Measurements from ENCODE around the gene RPL18A. TPM values are rescaled to one million over a fixed set of nuclear protein-coding genes. Genes with fewer than 3 reads are reported as not detected.
A peak's percentile ranks its signal among the peaks of the same experiment; 100 is the strongest.

The RPL18A gene
- total RNA-seq, 1 donor from 2014 or later = 1,909 TPM

GRCh38 chr19:17871032-17871877 is 11.5 kb downstream of the RPL18A start:
- Histone ChIP-seq H3K4me3 (ENCODE audit: insufficient read depth, low read depth, low read length) (no peak overlapping the region), H4K20me1 (ENCODE audit: insufficient read depth, low read length) (peaks cover 7% of the 10 kb centered on the region), H3K4me2 (ENCODE audit: low read length) (no peak overlapping the region), H3K9me3 (ENCODE audit: insufficient read depth, low read depth, low read length) (no peaks in the 10 kb centered on the region), H3K27me3 (ENCODE audit: insufficient read depth, low read length) (peaks cover 48% of the 10 kb centered on the region), H3K36me3 (ENCODE audit: insufficient read depth, low read length) (no peaks in the 10 kb centered on the region), H3K9ac (ENCODE audit: low read length) (no peak overlapping the region), H3K4me1 (ENCODE audit: insufficient read depth, low read length) (no peaks in the 10 kb centered on the region), H3K79me2 (ENCODE audit: insufficient read depth, low read length) (no peaks in the 10 kb centered on the region), H3K27ac (ENCODE audit: low read depth, low read length) (no peak overlapping the region), H2AFZ (ENCODE audit: low read depth, low read length) (no peak overlapping the region)
- Mint-ChIP-seq H3K36me3 (ENCODE audit: low read depth, unreplicated experiment) (no peaks in the 10 kb centered on the region), H3K4me3 (ENCODE audit: unreplicated experiment) (no peak overlapping the region), H3K27me3 (ENCODE audit: low read depth, unreplicated experiment) (peaks cover 27% of the 10 kb centered on the region), H3K27ac (ENCODE audit: unreplicated experiment) (no peak overlapping the region), H3K4me1 (ENCODE audit: low read depth, unreplicated experiment) (no peaks in the 10 kb centered on the region), H3K9me3 (ENCODE audit: unreplicated experiment) (no peaks in the 10 kb centered on the region)
- no peak for FAIRE-seq
- DNase-seq (ENCODE audit: low read depth) = no peak
- TF ChIP-seq CTCF (IDR thresholded peaks at IDR 0.05; ENCODE audit: insufficient read depth, low read depth, low read length) = no peak
- no peak for TF ChIP-seq EZH2 (IDR thresholded peaks at IDR 0.05; ENCODE audit: insufficient read depth, low read length)

- H3K79me2 ChIP-seq (ENCODE audit: insufficient read depth, low read length) = no peaks in the 10 kb centered on the region
- H3K4me3 ChIP-seq (ENCODE audit: insufficient read depth, low read depth, low read length) = no peak within 1 kb of the TSS
- H3K9me3 ChIP-seq (ENCODE audit: insufficient read depth, low read depth, low read length) = no peaks in the 10 kb centered on the region
- TF ChIP-seq CTCF (IDR thresholded peaks at IDR 0.05; ENCODE audit: insufficient read depth, low read depth, low read length) (no peak), EZH2 (IDR thresholded peaks at IDR 0.05; ENCODE audit: insufficient read depth, low read length) (peak; percentile 70)
- H3K4me1 Mint-ChIP-seq (ENCODE audit: low read depth, unreplicated experiment) = no peaks in the 10 kb centered on the region
- DNase-seq (ENCODE audit: low read depth) = no peak
- H3K9me3 Mint-ChIP-seq (ENCODE audit: unreplicated experiment) = no peaks in the 10 kb centered on the region
- peaks cover 27% of the 10 kb centered on the region for H3K27me3 Mint-ChIP-seq (ENCODE audit: low read depth, unreplicated experiment)
- no peaks in the 10 kb centered on the region for H3K36me3 ChIP-seq (ENCODE audit: insufficient read depth, low read length)
- H3K4me3 Mint-ChIP-seq (ENCODE audit: unreplicated experiment) = no peak within 1 kb of the TSS
- H3K4me2 ChIP-seq (ENCODE audit: low read length) = no peak within 1 kb of the TSS
- no peak within 1 kb of the TSS for H2AFZ ChIP-seq (ENCODE audit: low read depth, low read length)
- H4K20me1 ChIP-seq (ENCODE audit: insufficient read depth, low read length) = peaks cover 2% of the 10 kb centered on the region
- H3K9ac ChIP-seq (ENCODE audit: low read length) = no peak within 1 kb of the TSS
- no peaks in the 10 kb centered on the region for H3K4me1 ChIP-seq (ENCODE audit: insufficient read depth, low read length)
- no peak within 1 kb of the TSS for H3K27ac Mint-ChIP-seq (ENCODE audit: unreplicated experiment)
- peaks cover 48% of the 10 kb centered on the region for H3K27me3 ChIP-seq (ENCODE audit: insufficient read depth, low read length)
- H3K27ac ChIP-seq (ENCODE audit: low read depth, low read length) = no peak within 1 kb of the TSS
- no peaks in the 10 kb centered on the region for H3K36me3 Mint-ChIP-seq (ENCODE audit: low read depth, unreplicated experiment)
- no peak for FAIRE-seq
These were observed 12.2 kb downstream of the RPL18A start, which contains the start of gene SLC5A5 for GRCh38 chr19:17871878-17872250. Gene SLC5A5 (plus strand): TSS chr19:17871945. CDS start chr19:17872320, 375 bp downstream.

Data from astrocyte (in vitro differentiated cells and primary cell).